ENCODE data around the gene LYPLA2.

GRCh38 chr1:23798662-23799142 is 7.8 kb downstream of the LYPLA2 start:
- TF ChIP-seq EP300 (IDR thresholded peaks at IDR 0.05; ENCODE audit: borderline replicate concordance): no peak
- no peak for TF ChIP-seq RAD21 (IDR thresholded peaks at IDR 0.05; ENCODE audit: low read depth)
- TF ChIP-seq EGR1 (IDR thresholded peaks at IDR 0.05): no peak
- TF ChIP-seq TEAD4 (IDR thresholded peaks at IDR 0.05): no peak
- no peak for TF ChIP-seq TCF12 (IDR thresholded peaks at IDR 0.05; ENCODE audit: low read depth)

Data from Ishikawa (cell line).